HG03139 (cell line): ENCODE measurements around the gene WWC2.
"Not testable (repeated sequence)": the region's sequence is repeated elsewhere in the genome, so short reads cannot be mapped to it uniquely, and the experiment has no call there.

Source experiments
- ATAC-seq: cut with Tn5 transposase; IDR thresholded peaks from one replicate; pipeline ENCODE4 v1.9.1; 2021; ENCODE audit not compliant: unreplicated experiment

Gene WWC2

DNA sequence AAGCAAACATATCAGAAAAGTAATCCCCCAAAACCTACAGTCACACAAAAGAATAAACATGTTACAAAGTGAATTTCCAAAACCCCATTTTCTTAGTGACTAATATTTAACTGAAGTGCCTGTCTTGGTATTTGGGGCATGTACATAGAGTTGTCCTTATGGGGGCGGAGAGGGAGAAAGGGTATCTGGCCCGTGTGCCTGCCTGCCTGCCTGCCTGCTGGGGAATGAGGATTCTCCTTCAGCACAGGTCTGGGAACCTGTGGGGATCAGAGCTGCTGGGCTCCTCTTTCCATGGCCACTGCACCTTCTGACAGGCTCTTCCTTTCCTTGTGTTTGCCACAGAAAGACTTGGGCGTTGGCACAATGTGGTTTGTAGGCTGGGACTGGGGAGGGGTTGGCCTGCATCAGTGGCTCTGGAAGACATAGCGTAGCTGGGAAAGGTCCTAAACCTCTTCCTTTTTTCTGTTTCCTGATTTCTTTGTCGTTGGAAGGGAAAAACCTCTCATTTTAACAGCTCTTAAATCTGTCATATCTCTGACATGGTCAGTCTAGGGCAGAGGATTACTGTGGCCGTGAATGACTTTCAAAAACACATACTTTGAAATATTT, 94.8 kb downstream of the WWC2 start:
- ATAC-seq = not testable (repeated sequence)

DNA sequence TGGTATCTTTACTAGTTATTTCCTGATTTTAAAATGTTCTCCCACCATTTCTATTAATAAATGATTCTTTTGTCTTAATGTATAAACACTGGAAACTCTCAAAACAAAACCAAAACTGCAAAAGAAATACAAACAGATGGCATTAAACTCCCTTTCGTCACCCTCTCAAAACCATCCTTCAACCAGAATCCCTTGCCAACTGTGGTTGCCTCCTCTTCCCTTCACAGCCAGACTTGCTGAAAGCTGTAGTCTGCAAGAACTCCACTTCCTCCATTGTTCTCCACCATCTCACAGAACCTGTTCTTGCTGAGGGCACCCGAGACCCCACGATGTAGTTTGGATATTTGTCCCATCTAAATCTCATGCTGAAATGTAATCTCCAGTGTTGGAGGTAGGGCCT, 96.5 kb downstream of the WWC2 start:
- ATAC-seq = no peak

DNA sequence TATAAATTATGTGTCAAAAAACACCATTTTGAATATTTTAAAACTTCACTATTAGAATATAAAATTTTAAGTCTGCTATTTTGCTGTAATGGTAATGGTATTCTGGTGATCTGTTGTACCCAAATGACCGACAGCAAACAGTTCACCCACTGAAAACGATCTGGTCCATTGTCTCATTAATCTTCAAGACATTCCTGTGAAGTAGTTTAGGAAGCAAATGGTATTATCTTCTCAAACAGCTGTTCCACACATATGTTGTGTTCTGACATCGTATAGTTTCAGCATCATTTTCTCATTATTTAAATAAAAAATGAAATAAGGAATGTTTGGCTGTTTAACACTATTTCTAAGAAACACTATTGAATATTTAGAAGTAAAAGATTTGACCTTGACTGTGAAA, 98.1 kb downstream of the WWC2 start:
- no peak for ATAC-seq

DNA sequence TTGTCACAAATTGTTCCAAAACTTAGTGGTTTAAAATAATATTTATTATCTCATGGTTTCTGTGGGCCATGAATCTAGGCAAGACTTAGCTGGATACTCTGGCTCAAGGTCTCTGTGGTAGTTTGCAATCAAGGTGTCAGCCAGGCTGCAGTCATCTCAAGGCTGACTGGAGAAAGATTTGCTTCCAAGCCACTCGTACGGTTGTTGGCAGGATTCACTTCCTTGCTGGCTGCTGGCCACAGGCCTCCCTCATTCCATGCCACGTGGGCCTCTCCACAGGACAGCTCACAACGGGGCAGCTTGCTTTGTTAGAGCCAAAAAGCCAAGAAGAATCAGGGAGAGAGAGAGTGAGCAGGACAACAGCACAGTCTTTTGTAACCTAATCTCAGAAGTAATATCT, 101.4 kb downstream of the WWC2 start:
- no peak for ATAC-seq

DNA sequence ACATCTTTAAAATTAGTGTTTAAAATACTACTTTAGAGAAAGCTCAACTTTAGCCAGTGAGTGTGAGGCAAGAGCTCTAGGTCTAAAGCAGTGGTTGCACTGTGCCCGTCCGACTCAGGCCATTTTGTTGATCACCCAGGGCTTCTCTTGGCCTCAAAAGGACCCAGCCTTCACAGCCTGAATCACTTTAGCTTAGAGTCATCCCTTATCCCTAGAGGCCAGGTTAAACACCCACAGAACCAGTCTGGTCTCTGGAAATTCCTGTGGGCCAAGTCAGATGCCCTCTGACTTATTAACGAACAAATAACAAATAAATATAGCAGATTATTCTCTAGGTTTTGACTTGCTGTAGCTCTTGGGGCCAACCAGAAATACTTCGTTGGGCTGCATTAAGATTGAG, 102.3 kb downstream of the WWC2 start:
- ATAC-seq = no peak

DNA sequence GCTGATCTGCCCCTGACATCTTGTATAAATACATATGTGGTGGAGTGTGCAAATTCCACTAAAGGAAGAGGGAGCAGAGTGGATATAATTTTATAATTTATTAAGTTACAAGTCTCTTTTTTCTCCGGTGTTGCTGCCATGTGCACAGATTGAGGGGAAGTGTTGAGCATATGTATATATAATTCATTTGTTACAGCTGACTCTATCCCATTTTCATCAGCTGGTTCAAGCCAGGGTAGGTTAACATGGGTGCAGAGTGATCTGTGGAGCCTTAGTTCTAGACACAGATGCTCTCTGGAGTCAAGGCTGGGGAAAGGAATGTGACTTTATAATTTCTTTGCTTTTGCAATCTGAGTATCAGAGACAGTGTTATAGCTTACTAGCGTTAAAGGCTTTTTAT, 103.5 kb downstream of the WWC2 start:
- no peak for ATAC-seq

DNA sequence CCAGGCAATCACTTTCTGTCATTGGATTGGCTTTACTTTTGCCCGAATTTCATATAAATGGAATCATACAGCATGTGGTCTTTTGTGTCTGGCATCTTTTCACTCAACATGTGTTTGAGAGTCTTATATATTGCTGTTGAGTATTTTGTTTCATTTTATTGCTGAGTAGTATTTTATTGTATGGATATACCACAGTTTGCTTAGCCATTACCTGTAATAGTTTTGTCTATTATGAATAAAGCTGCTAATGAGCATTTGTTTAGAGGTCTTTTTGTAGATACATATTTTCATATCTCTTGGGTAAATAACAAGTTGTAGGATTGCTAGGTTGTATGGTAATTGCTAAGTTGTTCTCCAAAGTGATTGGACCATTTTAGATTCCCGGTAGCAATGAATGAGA, 105.7 kb downstream of the WWC2 start:
- ATAC-seq = no peak

DNA sequence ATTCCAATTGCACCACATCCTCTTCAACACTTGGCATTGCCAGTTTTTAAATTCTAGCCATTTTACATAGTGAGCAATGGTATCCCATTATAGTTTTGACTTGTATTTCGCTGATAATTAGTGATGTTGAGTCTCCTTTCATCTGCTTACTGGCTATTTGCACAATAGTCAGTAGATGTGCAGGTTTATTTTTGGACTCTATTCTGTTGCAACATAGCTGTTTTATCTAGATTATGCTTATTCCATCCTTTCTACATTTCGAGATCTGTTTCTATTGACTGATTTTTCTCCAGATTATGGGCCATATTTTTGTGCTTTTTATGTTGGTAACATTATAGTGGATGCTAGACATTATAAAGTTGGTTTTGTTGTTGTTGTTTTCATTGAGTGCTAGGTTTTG, 106.1 kb downstream of the WWC2 start:
- no peak for ATAC-seq

DNA sequence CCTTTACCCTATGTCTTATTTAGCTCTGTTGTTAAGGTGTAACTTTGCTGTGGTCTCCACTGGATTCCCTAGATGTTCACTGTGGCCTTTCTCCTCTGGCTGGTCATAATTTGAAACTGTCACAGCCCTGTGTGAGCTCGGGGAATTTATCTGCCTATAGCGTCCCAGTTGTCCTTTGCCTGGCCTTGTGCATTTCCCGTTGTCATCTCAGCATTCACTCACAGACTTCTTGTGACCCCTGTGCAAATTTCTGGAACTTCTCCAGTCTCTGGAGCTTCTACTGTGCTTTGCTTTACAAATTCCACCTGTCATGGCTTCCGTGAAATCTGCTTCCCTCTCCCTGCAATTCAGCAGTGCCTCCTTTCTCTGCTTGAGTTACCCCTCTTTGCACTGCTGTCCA, 106.7 kb downstream of the WWC2 start:
- ATAC-seq = no peak

DNA sequence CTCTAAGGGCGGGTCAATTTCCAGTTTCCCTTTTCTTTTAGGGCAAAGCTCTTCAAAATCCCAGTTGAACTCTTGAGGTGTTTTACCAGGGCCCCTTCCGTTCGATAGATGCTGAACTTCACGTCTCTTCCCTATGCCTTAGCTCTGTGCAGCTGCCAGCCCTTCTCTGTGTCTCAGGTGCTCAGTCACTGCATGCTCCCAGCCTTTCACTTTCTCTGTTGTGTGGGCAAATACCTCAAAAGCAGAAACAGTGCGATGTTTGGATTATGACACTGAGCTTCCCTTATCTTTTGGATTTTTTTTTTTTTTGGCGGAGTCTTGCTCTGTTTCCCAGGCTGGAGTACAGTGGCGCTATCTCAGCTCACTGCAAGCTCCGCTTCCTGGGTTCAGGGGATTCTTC, 112.5 kb downstream of the WWC2 start:
- ATAC-seq = no peak

DNA sequence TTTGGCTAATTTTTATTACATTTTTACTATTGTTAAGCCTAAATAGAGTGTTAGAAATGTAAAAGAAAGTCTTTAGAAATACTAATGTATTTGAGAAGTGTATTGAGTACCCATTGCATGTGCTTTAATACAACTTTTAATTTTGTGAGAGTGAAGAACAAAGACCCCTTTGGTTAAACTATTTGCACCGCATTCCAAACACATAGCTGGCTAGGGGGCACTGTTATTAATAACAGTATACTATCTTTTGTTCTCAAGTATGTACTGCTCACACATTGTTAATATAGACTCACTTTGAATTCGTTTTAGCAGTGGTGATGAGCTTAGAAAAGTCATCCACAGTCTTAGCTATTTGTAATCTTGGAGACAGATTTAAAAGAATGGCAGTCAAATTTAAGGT, 114.9 kb downstream of the WWC2 start:
- ATAC-seq = no peak

DNA sequence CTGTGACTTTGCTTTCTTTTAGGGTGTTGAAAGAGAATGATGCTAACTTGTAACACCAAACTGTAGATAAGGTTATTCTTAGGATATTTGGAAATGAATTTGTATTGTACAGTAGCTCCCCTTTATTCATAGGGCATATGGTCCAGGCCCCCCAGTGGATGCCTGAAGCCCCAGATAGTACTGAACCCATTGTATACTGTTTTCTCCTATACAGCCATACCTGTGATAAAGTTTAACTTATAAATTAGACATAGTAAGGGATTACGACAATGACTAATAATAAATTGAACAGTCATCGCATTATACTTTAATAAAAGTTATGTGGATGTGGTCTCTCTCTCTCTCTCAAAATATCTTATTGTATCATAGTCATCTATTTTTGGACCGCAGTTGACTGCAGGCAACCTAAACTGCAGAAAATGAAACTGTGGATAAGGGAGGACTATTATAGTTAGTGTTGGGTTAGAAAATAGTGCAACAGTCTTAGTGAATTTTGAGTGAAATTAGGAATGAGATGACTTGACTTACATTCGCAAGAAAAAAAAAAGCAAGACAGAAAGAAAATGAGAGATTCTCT, 115.9 kb downstream of the WWC2 start:
- ATAC-seq = no peak

DNA sequence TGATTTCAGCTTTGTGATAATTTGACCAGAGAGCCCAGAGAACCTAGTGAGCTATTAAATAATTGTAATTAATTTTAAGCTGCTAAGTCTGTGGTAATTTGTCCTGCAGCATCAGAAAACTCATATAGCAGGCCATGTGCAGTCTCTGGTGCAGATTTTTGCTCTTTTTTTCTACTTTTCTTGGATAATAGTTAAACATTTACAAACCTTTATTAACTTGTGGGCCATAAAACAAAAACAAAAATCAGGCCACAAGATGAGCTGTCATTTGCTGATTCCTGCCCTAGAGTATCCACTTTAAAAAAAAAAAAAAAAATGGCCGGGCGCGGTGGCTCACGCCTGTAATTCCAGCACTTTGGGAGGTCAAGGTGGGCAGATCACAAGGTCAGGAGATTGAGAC, 121.2 kb downstream of the WWC2 start:
- ATAC-seq = no peak

DNA sequence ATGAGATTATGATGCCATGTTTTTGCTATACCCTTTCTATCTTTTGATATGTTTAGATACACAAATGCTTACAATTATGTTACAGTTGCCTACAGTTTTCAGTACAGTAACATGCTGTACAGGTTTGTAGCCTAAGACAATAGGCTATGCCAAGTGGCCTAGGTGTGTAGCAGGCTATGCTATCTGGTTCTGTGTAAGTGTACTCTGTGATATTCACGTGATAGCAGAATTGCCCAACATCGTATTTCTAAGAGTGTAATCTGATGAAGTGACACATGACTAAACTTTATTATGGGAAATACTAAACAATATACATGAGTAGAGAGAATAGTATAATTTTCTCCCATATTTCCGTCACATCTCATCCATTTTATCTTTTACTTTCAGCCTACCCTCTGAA, 124.0 kb downstream of the WWC2 start:
- ATAC-seq = no peak

DNA sequence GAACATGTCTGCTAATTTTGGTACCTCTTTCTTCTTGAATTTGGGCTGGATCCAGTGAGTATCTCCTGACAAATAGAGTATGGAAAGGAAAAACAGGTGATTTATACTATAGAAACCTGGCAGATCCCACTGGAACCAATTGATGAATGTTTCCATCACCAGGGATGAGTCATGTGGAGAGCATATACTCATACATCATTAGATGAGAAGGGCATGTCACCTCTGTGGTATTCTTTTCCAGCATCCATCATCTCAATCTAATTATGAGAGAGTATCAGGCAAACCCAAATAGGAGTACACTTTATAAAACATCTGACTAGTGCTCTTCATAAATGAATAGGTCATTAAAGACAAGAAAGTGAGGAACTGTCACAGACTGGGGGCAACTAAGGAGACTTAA, 130.3 kb downstream of the WWC2 start:
- no peak for ATAC-seq

DNA sequence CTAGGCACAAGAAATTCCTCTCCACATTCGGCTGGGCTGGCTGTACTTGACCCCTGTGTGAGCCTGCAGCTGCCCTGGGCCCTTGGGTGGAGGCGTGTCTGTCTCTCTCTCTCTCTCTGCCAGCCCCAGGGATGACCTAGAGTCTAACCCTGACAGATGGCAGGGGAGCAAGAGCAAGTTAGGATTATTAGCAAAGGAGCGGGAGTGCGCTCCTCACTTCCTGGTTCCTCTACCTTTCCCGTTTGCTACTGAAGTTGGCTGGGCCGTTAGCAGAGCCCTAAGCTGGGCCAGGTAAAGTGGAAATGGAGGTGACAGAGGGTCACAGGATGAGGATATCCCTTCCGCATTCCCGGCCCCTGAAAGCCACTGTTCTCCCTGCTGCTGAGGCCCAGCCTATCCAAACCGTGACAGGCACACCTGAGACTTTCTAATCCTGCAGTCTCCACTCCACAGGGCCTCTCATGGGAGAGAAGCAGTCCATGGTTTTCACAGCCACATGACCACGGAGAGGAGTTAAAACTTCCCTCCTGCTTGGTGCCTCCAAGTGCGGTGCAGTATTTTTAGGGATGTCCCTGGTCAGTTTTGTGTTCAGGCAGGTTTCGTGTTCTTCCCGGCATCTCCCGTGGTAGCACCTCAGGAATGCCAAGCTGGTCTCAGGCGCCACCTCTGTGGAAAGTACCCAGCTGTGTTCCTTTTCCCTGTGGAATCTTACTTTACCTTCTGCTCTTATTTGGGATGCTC, 141.7 kb downstream of the WWC2 start:
- no peak for ATAC-seq

DNA sequence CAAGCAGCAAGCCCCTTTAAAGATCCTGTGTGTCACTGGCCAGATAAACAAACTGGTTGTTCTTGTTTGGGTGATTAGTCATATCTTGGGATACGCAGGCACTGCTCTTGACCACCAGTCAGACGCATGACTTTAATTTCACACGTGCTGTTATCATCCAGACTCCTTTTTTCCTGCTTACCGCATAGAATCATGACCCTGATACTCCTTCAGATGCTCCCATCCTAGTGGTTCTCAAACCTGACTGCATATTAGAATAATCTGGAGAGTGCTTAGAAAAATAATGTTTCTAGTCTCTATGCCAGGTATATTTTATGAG, 142.2 kb downstream of the WWC2 start:
- ATAC-seq = no peak

DNA sequence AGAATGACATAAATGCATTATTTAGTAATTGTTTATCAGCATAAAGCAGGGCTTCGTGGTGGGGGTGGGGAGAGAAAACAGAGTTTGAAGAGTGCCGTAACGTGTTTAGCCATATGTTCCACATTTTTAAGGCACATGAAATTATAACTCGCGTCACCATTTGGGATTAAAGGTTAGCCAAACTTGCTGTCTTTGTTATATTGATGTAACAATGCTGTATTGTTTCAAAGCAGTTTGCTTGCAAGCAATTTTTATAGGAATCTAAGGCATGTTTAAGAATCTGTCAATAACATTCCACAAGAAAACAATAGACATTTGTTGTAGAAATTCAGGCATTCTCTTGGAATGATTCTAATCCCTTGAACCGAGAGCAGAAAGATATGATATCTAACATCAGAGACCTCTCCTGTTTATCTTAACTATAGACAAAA, 142.7 kb downstream of the WWC2 start:
- ATAC-seq = no peak

DNA sequence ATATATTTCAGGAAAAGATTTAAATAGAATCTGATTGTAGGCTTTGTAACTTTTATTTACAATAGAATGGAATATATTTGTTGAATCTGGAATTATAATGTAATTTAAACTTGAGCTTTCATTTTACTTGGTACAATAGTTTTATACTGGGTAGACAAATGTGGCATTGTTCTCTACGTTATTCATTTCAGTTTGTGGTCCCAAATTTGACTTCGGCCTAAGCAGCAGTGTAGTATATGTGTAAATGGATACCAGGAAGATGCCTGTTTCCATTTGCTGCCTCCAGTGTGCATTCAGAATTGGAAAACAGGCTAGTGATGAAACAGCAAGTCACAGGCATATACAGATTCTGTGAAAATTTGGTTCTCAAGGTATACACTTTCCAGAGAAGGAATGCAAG, 143.2 kb downstream of the WWC2 start:
- no peak for ATAC-seq

DNA sequence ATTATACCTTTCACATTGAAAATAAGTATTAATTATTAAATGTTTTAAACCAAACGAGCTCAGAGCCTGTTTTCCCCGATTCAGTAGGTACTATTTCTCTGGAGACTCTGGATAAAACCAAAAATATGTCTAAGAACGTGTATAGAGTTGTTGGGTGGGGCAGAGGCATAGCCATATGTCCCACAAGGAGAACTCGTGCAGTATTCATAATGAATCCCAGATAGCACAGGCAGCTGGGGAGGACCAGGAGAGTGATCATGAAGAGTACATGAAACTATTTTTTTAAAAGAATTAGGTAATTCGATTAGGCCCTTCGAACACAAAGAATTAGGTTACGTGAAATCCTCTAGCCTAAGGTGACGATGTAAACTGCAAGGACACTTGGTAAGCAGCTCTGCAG, 145.0 kb downstream of the WWC2 start:
- no peak for ATAC-seq

DNA sequence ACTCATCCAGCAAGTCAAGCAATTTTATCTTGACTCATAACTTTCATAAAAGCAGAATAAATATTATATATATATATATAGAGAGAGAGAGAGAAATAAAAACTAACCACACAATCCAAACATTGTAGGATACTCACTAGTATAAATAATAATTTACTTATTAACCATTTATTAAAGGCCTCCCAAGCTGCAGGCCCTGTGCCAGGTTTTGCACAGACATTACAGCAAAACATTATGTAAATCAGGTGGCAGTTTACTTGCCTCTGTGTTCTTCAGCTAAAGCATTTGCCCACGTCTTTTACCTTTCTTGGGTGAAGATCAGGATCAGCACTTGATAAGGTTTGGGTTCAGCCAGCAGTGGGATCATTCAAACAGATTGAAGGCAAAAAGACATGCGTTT, 145.4 kb downstream of the WWC2 start:
- ATAC-seq = no peak

DNA sequence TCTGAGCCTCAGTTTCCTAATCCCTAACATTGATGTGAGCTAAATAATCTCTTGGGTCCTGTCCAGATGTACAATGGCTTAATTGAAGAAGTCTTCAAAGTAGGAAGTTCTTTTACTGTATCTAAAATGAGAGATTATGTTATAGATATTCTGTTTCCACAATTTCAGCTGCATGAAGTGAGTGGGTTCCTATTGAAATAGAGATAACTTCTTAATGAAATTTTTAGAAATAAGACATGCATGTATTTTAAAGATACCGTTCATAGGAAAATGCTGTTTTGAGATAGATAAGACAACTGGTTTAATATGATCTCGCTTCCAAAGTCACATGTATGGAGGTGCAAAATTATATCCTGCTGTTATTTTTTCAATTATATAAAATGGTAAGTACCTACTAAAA, 149.1 kb downstream of the WWC2 start:
- ATAC-seq = no peak

DNA sequence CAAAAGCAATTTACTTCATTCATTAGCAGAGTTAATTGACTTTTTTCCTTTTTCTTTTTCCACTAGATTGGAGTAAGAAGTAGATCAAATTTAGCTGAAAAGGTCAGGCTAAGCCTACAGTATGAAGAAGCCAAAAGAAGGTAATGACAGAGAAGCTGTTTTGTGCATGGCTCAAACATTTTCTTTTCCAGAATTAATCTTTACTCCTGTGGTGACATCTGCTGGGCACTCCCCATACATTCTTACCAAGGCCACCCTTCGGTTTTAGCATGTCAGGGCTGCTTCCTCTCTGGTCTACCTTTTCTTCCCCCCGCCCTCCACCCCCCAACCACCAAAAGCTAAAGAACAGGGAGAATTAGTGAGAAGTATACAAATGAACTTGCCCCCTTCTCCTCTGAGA, 150.8 kb downstream of the WWC2 start:
- ATAC-seq = no peak
